DMS114 treated with DMSO at 0.1 percent for 48 hours (cell line): Measurements from ENCODE around the gene MEMO1.
"Not testable (repeated sequence)": the region's sequence is repeated elsewhere in the genome, so short reads cannot be mapped to it uniquely, and the experiment has no call there.

Experiments used
- DNase-seq: peaks from one replicate; lab custom pipeline; 2025; ENCODE audit not compliant: unreplicated experiment; lab: John Stamatoyannopoulos, UW

Gene MEMO1

DNA sequence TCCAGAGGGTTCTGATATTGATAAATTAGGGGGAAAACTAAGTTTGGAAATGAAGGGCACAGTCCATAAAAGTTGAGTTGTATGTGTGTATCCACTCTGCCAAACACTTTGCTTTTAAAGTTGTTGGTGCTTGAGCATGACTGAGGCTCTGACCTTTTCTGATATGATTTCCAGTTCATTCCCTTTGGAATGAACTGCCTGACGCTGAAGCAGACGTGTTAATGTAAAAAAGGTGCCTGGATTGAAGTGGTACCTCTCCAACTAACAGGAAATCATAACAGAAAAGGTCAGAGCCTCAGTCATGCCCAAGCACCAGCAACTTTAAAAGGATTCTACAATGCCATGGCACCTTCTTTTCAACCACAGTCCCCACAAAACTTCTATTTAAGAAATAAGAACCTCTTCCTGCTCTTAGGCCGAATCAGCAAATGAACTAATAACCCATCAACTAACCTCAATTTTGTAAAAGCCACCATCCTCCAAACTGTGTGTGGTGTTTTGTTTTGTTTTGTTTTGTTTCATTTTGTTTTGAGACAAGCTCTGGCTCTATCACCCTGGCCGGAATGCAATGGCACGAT lies 52.6 kb downstream of the MEMO1 start:
- DNase-seq = no peak

DNA sequence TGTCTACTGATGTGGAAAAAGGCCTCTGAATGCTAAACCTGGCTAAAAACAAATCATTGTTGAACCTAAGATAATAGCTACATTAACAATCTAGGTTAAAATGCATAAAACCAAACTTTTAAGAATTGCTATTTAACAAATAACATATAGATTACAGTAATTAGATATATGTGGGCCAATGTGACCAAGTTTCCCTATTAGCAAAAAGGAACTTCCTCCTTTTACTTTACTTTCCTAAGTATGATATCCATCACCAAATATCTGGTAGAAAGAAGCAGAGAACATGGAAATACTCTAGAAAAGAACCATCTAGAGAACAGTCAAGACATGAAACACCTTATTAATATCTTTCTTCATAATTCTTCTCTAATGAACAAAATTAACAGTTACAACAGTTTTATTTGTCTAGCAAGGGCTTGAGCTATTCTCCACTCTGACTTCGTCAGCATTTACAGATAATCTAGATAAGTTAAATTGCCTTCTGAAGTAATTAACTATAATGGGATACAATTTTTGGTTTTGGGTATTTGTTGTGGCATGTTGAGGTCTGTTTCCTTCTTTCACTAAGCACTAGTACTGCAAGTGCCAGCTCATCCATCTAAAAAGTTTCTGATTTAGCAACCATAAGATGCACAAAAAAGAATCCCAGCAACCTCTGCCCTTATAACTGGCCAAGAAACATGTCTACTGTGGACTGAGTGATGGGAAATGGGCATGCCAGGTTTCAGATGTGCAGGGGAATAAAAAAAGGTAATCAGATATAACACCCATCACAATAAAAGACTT lies 53.3 kb downstream of the MEMO1 start:
- DNase-seq = no peak

DNA sequence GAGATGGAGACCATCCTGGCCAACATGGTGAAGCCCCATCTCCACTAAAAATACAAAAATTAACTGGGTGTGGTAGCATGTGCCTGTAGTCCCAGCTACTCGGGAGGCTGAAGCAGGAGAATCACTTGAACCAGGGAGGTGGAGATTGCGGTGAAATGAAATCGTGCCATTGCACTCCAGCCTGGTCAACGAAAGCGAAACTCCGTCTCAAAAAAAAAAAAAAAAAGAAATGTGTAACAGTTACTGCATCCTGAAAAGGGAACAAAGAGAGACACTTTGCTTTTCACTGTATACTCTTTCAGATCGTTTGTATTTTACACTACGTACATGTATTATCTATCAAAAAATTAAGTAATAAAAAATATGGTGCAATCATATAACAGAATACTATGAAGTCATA lies 53.9 kb downstream of the MEMO1 start:
- not testable (repeated sequence) for DNase-seq

DNA sequence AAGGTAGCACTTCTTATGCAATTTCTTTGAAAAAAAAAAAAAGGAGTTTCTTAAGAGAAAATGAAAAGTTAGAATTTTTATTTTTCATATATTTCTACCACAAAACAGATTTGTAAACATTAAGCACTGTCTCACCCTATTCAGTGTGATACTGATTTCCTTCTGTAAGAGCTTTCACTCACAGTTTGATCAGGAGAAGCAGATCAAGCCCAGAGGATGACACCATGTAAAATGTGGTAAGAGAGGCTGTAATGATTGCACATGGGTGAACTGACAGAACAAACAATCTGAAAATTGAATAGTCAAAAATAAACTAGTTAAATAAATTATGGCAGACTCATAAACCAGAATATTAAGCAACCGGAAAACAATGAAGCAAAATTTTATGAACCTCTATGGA lies 54.5 kb downstream of the MEMO1 start:
- no peak for DNase-seq

DNA sequence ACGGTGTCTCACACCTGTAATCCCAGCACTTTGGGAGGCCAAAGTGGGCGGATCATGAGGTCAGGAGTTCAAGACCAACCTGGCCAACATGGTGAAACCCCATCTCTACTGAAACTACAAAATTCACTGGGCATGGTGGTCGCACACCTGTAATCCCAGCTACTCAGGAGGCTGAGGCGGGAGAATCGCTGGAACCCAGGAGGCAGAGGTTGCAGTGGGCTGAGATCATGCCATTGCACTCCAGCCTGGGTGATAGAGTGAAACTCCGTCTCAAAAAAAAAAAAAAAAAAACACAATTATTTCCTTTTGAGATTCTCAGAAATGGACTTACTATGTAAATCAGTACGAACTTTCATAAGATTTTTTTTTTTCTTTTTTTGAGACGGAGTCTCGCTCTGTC lies 57.7 kb downstream of the MEMO1 start:
- DNase-seq = not testable (repeated sequence)

DNA sequence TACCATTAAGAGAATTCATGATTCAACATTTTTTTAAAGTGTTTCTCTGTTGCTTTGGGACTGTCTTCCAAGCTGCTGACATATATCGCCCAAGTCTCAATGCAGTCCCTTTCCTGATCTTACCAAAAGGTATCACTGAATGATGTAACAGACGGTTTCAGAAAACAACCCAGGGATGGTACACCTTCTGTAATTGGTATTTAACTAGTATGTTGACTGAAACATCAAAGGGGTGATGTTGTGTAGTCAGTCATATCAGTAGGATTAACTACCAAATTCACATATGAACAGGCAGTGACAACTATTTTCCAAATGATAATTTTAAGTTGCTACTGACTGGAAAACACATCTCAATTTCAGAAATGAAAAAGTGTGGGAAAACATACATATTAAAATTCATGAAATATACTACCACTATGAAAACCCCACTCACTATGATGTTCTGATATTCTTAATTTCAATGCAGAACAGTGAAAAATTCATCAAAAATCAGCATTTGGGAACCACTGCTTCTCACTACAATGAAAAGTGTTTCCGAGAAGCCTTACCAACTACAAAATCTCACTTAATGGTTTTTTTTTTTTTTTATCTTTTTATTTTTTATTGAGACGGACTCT lies 59.8 kb downstream of the MEMO1 start:
- no peak for DNase-seq

DNA sequence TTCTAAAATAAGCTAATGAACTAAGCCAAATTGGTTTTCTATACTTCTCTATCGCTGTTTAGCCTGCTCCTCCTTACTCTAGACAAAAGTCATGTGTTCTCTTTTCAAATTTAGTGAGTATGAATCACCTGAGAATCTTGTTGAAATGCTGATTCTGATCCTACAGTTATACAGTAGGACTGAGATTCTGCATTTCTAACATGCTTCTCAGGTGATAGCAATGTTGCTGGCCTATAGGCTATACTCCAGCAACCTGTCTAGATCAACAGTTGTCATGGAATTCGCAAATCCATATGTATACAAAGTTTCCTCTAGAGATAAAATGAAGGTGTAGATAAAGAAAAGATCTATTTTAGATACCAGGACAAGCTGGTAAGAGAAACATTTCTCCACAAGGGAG lies 62.9 kb downstream of the MEMO1 start:
- DNase-seq = no peak

DNA sequence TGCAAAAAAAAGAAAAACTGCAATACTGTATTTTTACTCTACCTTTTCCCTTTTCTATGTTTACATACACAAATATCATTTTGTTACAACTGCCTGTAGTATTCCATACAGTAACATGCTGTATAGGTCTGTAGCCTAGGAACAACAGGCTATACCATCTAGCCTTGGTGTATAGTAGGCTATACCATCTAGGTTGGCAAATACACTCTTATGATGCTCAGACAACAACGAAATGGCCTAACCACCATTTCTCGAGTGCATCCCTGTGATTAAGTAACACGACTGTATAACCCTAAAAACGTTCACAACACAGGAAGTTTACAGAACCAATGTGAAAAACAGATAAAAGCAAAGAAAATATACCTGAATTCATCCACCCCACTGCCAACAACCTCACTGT lies 64.0 kb downstream of the MEMO1 start:
- no peak for DNase-seq

DNA sequence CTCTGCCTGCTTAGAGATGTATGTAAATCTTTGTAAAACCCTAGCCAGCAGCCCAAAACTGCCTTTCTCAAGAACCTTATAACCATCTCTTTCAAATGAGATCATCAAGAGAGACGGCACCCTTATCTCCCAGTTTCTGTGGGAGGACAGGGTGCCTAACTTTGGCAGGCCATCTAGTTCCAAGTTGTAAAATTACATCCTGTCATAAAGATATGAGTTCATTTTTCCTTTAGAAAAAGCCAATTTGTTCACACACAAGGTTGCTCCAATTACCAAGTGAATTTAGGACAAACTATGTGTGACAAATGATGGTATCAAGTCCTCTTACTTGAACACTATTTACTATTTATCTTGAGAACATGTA lies 65.3 kb downstream of the MEMO1 start:
- no peak for DNase-seq

DNA sequence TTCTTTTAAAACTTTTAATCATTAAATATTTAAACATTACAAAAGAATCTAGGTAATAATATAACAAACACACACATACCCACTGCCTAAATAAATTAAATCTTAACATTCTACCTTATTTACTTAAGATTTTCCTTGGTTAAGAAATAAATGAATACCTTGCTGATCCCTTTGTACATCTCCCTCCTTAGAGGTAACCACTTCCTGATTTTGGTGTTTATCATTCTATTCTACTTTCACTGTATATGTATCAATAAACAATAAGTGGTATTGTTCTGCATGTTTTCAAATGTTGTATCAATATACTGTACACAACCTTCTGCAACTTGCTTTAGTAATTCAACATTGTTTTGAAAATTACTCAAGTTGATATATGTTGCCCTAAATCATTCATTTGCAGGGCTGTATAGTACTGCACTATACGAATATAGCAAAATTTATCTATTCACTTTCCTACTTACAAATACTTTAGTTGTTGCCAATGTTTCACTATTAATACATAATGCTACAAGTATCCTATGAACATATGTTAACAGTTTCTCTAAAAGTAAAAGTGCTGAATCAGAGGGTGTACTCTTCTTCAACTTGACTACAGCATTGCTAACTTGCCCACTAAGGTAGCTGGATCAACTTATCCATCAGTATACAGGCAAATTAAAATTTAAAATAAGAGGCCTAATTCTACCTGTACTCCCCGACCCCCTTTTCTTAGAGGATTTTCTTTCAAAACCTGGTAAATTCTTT lies 65.8 kb downstream of the MEMO1 start:
- no peak for DNase-seq

DNA sequence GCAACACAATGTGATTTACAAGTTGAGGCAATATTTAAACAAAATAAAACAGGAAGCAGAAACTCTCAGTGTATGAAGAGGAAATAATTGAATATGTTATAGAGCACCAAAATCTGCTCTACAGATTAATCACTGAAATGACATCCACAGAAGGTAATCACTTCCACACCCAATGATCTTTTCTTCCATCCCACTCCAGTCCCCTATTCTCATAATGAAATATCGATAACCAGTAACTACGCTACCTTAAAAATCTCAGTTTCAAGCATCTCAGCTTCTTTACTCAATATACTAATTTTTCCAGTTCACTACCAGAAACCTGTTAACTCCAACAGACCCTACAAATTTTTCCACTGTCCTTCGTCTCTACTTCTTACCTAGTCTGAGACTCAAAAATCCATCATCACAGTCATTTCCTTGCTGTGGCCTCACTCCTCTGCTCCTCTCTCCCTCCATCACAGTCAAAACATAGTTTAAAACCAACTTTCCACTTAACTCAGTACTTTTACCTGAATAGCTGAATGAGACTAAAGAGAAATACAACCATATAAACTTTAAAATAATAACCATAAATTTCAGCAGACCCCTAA lies 67.1 kb downstream of the MEMO1 start:
- no peak for DNase-seq

DNA sequence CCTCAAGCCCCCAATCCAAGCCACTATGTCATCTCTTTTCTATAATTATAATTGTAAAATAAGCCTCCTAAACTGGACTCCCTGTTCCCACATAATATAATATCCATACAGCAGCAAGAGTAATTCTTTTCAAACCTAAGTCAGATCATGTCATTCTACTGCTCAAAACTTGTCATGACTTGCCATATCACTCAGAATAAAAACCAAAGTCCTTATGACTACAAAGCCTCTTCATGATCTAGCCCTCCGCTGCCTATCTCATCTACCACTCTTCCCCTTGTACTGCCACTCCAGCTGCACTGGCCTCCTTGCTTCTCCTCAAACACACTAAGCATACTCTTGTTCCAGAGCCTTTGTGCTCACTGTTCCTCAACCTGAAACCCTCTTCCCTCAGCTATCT lies 69.9 kb downstream of the MEMO1 start:
- DNase-seq = no peak

DNA sequence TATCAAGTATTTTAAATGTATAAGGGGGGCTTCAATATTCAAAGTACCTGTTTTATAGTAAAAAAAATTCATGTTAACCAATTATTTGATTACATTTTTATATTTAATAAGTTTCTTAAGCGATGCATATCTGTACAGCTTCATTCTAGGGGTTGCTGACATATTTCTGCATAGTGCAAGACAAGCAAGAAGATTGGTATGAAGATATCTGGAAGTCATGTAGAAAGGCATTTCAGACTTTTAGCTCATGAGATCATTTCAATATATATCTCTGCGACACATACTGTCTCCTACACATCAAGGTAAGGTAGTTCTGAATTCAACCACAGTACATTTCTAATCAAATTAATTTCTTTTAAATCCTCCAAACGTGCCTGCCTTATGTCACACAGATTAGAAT lies 73.1 kb downstream of the MEMO1 start:
- no peak for DNase-seq

DNA sequence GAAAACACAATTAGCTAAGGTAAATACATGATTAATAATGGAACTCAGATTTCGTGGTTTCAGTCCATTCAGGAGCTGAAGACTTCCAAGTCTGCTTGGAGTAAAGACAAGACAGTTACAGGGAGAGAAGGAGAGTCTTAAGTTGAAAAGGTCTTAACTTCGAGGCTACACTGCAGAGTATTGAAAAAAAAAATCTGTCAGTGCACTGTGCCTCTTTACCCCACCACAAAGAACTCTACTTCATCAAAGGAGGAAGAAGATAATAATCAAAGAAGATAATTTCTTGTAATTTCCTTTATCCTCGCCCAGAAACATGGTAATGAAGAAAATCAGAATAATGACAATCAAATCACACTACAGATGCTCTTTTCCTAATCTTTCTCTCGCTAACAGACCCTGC lies 75.4 kb downstream of the MEMO1 start:
- no peak for DNase-seq

DNA sequence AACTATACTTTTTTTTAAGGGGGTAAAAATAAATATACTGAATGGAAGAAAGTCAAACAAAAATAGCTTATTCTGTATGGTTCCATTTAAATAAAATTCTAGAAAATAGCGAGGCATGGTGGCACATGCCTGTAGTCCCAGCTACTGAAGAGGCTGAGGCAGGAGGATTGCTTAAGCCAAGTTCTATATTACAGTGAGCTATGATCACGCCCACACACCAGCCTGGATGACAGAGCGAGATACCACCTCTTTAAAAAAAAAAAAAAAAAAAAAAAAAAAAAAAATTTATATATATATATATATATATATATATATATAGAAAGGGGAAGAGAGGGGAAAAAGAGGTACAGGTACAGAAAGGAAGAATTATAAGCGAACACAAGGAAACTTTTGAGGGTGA lies 77.7 kb downstream of the MEMO1 start:
- DNase-seq = no peak

DNA sequence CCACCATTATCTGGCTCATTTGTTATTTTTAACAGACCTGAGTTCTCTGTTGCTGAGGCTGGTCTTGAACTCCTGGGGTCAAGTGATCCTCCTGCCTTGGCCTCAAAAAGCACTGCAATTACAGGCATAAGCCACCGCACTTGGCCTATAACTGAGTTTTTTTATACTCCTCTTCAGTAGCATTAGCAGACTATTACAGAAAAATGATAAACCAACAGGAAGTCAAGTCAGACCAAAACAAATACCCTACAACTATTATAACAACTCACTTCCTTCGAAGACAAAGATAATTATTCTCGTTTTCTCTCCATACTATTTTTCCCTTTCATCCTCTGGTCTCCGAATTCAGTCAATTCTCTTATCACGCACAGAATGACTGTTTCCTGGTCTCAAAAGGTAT lies 78.2 kb downstream of the MEMO1 start:
- DNase-seq = no peak

DNA sequence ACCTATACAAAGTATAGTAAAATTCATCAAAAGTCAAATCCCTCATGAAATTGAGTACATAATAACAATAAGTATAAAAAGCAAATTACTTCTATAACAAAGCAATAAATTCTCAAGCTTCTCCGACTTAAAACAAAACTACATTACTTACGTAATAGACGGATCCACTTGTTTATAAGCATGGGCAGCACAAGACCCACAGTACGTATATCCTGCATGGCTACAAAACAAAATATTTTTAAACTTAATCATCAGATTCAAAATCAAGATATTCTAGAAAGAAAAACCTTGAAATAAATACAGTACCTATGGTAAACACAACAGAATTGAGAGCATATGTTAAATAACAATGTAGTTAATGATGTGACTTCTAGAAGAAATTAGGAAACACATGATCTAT lies 78.9 kb downstream of the MEMO1 start:
- DNase-seq = no peak

DNA sequence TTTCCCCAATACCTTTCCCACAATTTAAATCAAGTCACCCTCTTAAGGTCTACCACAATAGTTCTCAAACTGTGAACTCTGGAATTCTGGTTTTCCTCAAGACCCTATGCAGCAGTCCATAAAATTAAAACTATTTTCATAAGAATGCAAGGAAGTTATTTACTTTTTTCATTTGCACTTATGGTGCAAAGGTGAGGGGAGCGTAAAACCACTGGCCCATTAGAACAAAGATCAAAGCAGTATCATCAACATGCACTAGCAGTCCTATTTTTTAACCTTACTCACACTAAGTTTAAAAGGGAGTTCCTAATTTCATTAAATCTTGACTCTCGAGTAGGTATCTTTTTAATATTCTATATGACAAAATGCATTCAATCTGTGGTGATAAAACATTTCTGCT lies 85.3 kb downstream of the MEMO1 start:
- DNase-seq = no peak

DNA sequence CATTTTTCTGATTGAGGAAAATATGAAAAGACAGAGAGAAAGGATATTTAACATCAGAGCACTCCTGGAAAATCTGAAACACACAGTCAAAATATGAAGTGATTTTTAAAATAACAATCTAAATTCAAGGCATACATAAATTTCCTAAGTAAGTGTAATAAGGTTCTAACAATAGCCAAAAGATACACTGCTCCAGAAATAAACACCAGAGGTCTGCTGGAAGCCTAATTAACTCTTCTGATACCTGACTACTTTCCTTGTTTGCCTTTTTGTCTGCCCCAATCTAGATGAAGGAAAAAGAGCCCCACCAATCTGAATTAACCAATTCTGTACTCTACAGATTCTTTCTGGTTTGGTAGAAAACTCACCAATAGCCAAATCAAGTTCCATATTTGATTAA lies 87.1 kb downstream of the MEMO1 start:
- DNase-seq = no peak

DNA sequence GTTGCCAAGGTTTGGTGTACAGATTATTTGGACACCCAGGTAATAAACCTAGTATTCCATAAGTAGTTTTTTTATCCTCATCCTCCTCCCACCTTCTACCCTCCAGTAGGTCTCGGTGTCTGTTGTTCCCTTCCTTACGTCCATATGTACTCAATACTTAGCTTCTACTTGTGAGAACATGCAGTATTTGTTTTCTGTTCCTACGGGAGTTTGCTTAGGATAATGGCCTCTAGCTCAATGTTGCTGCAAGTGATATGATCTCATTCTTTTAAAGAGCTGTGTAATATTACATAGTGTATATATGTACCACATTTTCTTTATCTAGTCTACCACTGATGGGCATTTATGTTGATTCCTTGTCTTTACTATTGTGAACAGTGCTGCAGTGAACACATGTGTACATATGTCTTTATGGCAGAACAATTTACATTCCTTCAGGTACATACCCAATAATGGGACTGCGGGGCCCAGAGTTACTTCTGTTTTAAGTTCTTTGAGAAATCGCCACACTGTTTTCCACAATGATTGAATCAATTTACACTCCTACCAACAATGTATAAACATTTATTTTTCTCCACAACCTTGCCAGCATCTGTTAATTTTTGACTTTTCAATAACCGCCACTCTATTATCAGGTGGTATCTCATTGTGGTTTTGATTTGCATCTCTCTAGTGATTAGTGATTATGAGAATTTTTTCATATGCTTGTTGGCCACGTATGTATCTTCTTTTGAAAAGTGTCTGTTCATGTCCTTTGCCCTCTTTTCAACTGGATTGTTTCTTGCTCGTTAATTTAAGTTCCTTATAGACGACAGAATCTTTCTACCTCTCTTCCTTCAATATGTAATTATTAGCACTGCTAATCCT lies 88.0 kb downstream of the MEMO1 start:
- no peak for DNase-seq

DNA sequence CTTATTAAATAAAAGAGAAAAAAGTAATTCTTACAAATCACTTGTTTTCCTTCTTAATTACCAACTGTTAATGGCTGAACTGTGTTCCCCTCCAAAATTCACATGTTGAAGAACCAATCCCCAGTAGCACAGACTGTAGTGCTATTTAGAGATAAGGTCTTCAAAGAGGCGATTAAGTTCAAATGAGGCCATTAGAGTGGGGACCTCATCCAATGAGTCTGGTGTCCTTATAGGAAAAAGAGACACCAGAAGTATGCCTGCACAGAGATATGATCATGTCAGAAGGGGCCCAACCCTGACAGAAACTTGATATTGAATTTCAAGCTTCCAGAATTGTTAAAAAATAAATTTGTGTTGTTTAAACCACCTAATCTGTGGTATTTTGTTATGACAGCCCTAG lies 89.8 kb downstream of the MEMO1 start:
- no peak for DNase-seq
